Nephron progenitor cell (in vitro differentiated cells): ENCODE results near the gene TMEM11.

Source experiments
- DNase-seq: peaks from one replicate; pipeline ENCODE4 v3.0.0; 2021
- H3K27ac Mint-ChIP-seq: 2 replicates; pipeline ENCODE4 v1.8.0; 2021; ENCODE audit warnings: mild to moderate bottlenecking, moderate library complexity, mixed read lengths
- H3K27me3 Mint-ChIP-seq: 2 replicates; pipeline ENCODE4 v1.8.0; 2021; ENCODE audit warnings: mild to moderate bottlenecking, low read depth, mixed read lengths; ENCODE audit not compliant: poor library complexity
- H3K36me3 Mint-ChIP-seq: 2 replicates; pipeline ENCODE4 v1.8.0; 2021; ENCODE audit warnings: low read depth, mixed read lengths
- H3K4me1 Mint-ChIP-seq: 2 replicates; pipeline ENCODE4 v1.8.0; 2021; ENCODE audit warnings: mixed read lengths
- H3K4me3 Mint-ChIP-seq: 2 replicates; pipeline ENCODE4 v1.8.0; 2021; ENCODE audit warnings: mild to moderate bottlenecking, moderate library complexity, mixed read lengths
- H3K9me3 Mint-ChIP-seq: 2 replicates; pipeline ENCODE4 v1.8.0; 2021; ENCODE audit warnings: mild to moderate bottlenecking, moderate library complexity, mixed read lengths
- CTCF ChIP-seq: fragments of 200-600 bp; sonication (generic); IDR thresholded peaks from 2 replicates; pipeline ENCODE4 v1.5.0; 2021; ENCODE audit warnings: antibody characterized with exemption

The TMEM11 gene

GRCh38 chr17:21252796-21253645, 39.1 kb upstream of the TMEM11 start, which contains the start of gene NATD1:
TSS of gene NATD1 (minus strand) at chr17:21253410. CDS start at chr17:21253264, 146 bp downstream.
- H3K4me1 Mint-ChIP-seq, result peaks cover 22% of the 10 kb centered on the region
- H3K36me3 Mint-ChIP-seq, result no peaks in the 10 kb centered on the region
- peaks cover 11% of the 10 kb centered on the region for H3K27me3 Mint-ChIP-seq
- H3K4me3 Mint-ChIP-seq, result peak within 1 kb of the TSS; percentile 83
- no peaks in the 10 kb centered on the region for H3K9me3 Mint-ChIP-seq
- TF ChIP-seq CTCF, result no peak
- H3K27ac Mint-ChIP-seq, result no peak within 1 kb of the TSS
- peak; percentile 78 for DNase-seq

- H3K4me3 Mint-ChIP-seq, result peak overlapping the region; percentile 83
Measured at GRCh38 chr17:21252289-21252795, 38.4 kb upstream of the TMEM11 start.

GRCh38 chr17:21251337-21252010, 37.5 kb upstream of the TMEM11 start:
- Mint-ChIP-seq H3K27ac (no peak overlapping the region), H3K4me3 (peak overlapping the region; percentile 83), H3K36me3 (no peaks in the 10 kb centered on the region), H3K9me3 (no peaks in the 10 kb centered on the region), H3K4me1 (peaks cover 16% of the 10 kb centered on the region), H3K27me3 (peaks cover 12% of the 10 kb centered on the region)
- DNase-seq, result no peak
- TF ChIP-seq CTCF, result no peak

More at GRCh38 chr17:21252289-21252795, 38.4 kb upstream of the TMEM11 start:
- no peaks in the 10 kb centered on the region for H3K36me3 Mint-ChIP-seq
- H3K9me3 Mint-ChIP-seq, result no peaks in the 10 kb centered on the region
- no peak overlapping the region for H3K27ac Mint-ChIP-seq
- peak; percentile 39 for DNase-seq
- peaks cover 13% of the 10 kb centered on the region for H3K27me3 Mint-ChIP-seq
- no peak for TF ChIP-seq CTCF
- H3K4me1 Mint-ChIP-seq, result peaks cover 16% of the 10 kb centered on the region

- no peak overlapping the region for H3K4me3 Mint-ChIP-seq
- H3K27me3 Mint-ChIP-seq, result peaks cover 9% of the 10 kb centered on the region
- no peaks in the 10 kb centered on the region for H3K36me3 Mint-ChIP-seq
- no peak for DNase-seq
- H3K27ac Mint-ChIP-seq, result no peak overlapping the region
- no peaks in the 10 kb centered on the region for H3K9me3 Mint-ChIP-seq
- no peak for TF ChIP-seq CTCF
- peaks cover 16% of the 10 kb centered on the region for H3K4me1 Mint-ChIP-seq
Measured at GRCh38 chr17:21250854-21251253, 36.9 kb upstream of the TMEM11 start.

GRCh38 chr17:21249920-21250703, 36.2 kb upstream of the TMEM11 start:
- peaks cover 16% of the 10 kb centered on the region for H3K4me1 Mint-ChIP-seq
- no peaks in the 10 kb centered on the region for H3K36me3 Mint-ChIP-seq
- no peak for DNase-seq
- no peak overlapping the region for H3K4me3 Mint-ChIP-seq
- peak overlapping the region; percentile 11 for H3K27ac Mint-ChIP-seq
- TF ChIP-seq CTCF, result no peak
- no peaks in the 10 kb centered on the region for H3K9me3 Mint-ChIP-seq
- H3K27me3 Mint-ChIP-seq, result peaks cover 9% of the 10 kb centered on the region
